Endothelial cell (in vitro differentiated cells): Measurements from ENCODE around the gene LARP7. TPM values are rescaled to one million over a fixed set of nuclear protein-coding genes. Genes with fewer than 3 reads are reported as not detected.
"Not testable (repeated sequence)": the region's sequence is repeated elsewhere in the genome, so short reads cannot be mapped to it uniquely, and the experiment has no call there.

Source experiments
- DNase-seq: peaks from one replicate; pipeline ENCODE4 v3.0.0; 2021; ENCODE audit warnings: low spot score
- H3K27ac Mint-ChIP-seq: one replicate; pipeline ENCODE4 v1.8.0; 2021; ENCODE audit warnings: mixed read lengths, inconsistent platforms; ENCODE audit not compliant: unreplicated experiment
- H3K27me3 Mint-ChIP-seq: one replicate; pipeline ENCODE4 v1.8.0; 2021; ENCODE audit warnings: mild to moderate bottlenecking, moderate library complexity, mixed read lengths, inconsistent platforms; ENCODE audit not compliant: unreplicated experiment
- H3K36me3 Mint-ChIP-seq: one replicate; pipeline ENCODE4 v1.8.0; 2021; ENCODE audit warnings: mild to moderate bottlenecking, low read depth, mixed read lengths, inconsistent platforms; ENCODE audit not compliant: unreplicated experiment
- H3K4me1 Mint-ChIP-seq: one replicate; pipeline ENCODE4 v1.8.0; 2021; ENCODE audit warnings: mild to moderate bottlenecking, mixed read lengths, inconsistent platforms; ENCODE audit not compliant: unreplicated experiment
- H3K4me3 Mint-ChIP-seq: one replicate; pipeline ENCODE4 v1.8.0; 2021; ENCODE audit warnings: mild to moderate bottlenecking, mixed read lengths, inconsistent platforms; ENCODE audit not compliant: unreplicated experiment
- H3K9me3 Mint-ChIP-seq: one replicate; pipeline ENCODE4 v1.8.0; 2021; ENCODE audit warnings: mixed read lengths, inconsistent platforms; ENCODE audit not compliant: unreplicated experiment
- total RNA-seq: library from RNA; stranded (reverse); fragmentation: NEBNext Ultra II Directional; extraction: Animal tissue kit (Norgen Biotek cat#: 25700); gene quantifications from one replicate; pipeline ENCODE4 v1.2.1, GENCODE V29; 2021; ENCODE audit not compliant: unreplicated experiment
- TF ChIP-seq, protein P1 (sequence below): fragments of 200-600 bp; sonication (generic); IDR thresholded peaks from one replicate; pipeline ENCODE4 v1.5.0; 2021; ENCODE audit warnings: antibody characterized with exemption; ENCODE audit not compliant: unreplicated experiment

Gene LARP7
- total RNA-seq, 1 donor from 2014 or later: 36.8 TPM

GRCh38 chr4:112651641-112652040 is 14.7 kb downstream of the LARP7 start:
- DNase-seq: no peak
- TF ChIP-seq, protein P1, sequence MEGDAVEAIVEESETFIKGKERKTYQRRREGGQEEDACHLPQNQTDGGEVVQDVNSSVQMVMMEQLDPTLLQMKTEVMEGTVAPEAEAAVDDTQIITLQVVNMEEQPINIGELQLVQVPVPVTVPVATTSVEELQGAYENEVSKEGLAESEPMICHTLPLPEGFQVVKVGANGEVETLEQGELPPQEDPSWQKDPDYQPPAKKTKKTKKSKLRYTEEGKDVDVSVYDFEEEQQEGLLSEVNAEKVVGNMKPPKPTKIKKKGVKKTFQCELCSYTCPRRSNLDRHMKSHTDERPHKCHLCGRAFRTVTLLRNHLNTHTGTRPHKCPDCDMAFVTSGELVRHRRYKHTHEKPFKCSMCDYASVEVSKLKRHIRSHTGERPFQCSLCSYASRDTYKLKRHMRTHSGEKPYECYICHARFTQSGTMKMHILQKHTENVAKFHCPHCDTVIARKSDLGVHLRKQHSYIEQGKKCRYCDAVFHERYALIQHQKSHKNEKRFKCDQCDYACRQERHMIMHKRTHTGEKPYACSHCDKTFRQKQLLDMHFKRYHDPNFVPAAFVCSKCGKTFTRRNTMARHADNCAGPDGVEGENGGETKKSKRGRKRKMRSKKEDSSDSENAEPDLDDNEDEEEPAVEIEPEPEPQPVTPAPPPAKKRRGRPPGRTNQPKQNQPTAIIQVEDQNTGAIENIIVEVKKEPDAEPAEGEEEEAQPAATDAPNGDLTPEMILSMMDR: no peak
- peaks cover 11% of the 10 kb centered on the region for H3K36me3 Mint-ChIP-seq
- peaks cover 4% of the 10 kb centered on the region for H3K27me3 Mint-ChIP-seq
- H3K27ac Mint-ChIP-seq: no peak overlapping the region
- peaks cover 21% of the 10 kb centered on the region for H3K4me1 Mint-ChIP-seq
- no peak overlapping the region for H3K4me3 Mint-ChIP-seq
- H3K9me3 Mint-ChIP-seq: no peaks in the 10 kb centered on the region

DNA sequence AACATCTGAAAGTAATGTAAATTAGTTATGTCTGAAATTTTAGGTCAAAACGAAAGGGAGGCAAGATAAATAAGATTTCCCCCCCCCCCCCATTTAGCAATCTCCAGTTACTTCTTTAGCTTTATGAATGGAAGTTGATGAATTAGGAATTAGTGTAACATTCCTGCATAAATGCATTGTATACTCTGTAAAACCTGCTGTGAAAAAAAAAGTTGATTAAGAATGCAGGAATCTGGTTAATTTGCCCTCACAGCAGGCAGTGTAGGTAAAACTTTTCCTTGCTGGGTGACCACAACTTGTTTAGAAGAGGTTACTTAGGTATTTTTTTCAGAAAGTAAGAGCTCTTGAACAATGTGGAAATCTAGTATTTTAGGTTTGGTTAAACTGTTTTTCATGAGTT is 15.3 kb downstream of the LARP7 start:
- Mint-ChIP-seq H3K4me1 (peaks cover 17% of the 10 kb centered on the region), H3K9me3 (no peaks in the 10 kb centered on the region), H3K27ac (no peak overlapping the region), H3K27me3 (peaks cover 4% of the 10 kb centered on the region), H3K4me3 (no peak overlapping the region), H3K36me3 (peaks cover 6% of the 10 kb centered on the region)
- no peak for DNase-seq
- TF ChIP-seq, protein P1: no peak

- Mint-ChIP-seq H3K4me1 (peaks cover 13% of the 10 kb centered on the region), H3K27me3 (peaks cover 4% of the 10 kb centered on the region), H3K9me3 (no peaks in the 10 kb centered on the region), H3K4me3 (no peak overlapping the region), H3K36me3 (peaks cover 6% of the 10 kb centered on the region), H3K27ac (no peak overlapping the region)
- DNase-seq: no peak
- TF ChIP-seq, protein P1: no peak
These were observed 18.3 kb downstream of the LARP7 start for GRCh38 chr4:112655270-112655669.

DNA sequence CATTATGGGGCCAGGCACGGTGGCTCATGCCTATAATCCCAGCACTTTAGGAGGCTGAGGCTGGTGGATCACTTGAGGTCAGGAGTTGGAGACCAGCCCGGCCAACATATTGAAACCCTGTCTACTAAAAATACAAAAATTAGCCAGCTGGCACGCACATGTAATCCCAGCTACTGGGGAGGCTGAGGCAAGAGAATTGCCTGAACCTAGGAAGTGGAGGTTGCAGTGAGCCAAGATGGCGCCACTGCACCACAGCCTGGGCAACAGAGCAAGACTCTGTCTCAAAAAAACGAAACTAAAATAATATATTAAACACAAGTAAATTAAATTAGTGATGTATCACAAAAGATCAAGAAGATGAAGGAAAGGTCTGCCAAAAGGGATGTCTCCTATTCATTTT is 19.2 kb downstream of the LARP7 start:
- H3K36me3 Mint-ChIP-seq, H3K9me3 Mint-ChIP-seq, DNase-seq, H3K4me3 Mint-ChIP-seq, H3K27me3 Mint-ChIP-seq, H3K27ac Mint-ChIP-seq: not testable (repeated sequence)
- peaks cover 10% of the 10 kb centered on the region for H3K4me1 Mint-ChIP-seq

- no peak for DNase-seq
- H3K9me3 Mint-ChIP-seq: no peaks in the 10 kb centered on the region
- H3K27ac Mint-ChIP-seq: no peak overlapping the region
- H3K4me3 Mint-ChIP-seq: no peak overlapping the region
- no peaks in the 10 kb centered on the region for H3K27me3 Mint-ChIP-seq
- H3K36me3 Mint-ChIP-seq: no peaks in the 10 kb centered on the region
- TF ChIP-seq, protein P1: no peak
- no peaks in the 10 kb centered on the region for H3K4me1 Mint-ChIP-seq
These were observed 27.7 kb downstream of the LARP7 start for GRCh38 chr4:112664611-112665010.

- Mint-ChIP-seq H3K4me1 (no peaks in the 10 kb centered on the region), H3K36me3 (no peaks in the 10 kb centered on the region), H3K4me3 (no peak overlapping the region), H3K27me3 (no peaks in the 10 kb centered on the region), H3K9me3 (no peaks in the 10 kb centered on the region), H3K27ac (no peak overlapping the region)
- DNase-seq: no peak
- TF ChIP-seq, protein P1: no peak
These were observed 31.2 kb downstream of the LARP7 start for GRCh38 chr4:112668131-112668530.
